HepG2 (cell line): ENCODE results near the gene RNASE3.
"Not testable (repeated sequence)": the region's sequence is repeated elsewhere in the genome, so short reads cannot be mapped to it uniquely, and the experiment has no call there.

Experiments used
- ATRX ChIP-seq: sonication (generic); formaldehyde crosslinking; IDR thresholded peaks from 2 replicates; pipeline ENCODE4 v1.4.0; 2020; ENCODE audit warnings: missing genetic modification reagents, borderline replicate concordance
- NR2C2 ChIP-seq: sonication (generic); formaldehyde crosslinking; IDR thresholded peaks from 2 replicates; pipeline ENCODE4 v1.4.0; 2020; ENCODE audit warnings: missing genetic modification reagents, mild to moderate bottlenecking, moderate library complexity, borderline replicate concordance
- POLR2A ChIP-seq, 2 experiments: IDR thresholded peaks; 2 replicates each; pipeline ENCODE4 v1.6.1; 2011; ENCODE audit warnings: low read depth in 2 of 2, low read length in 2 of 2, mild to moderate bottlenecking in 1 of 2, moderate library complexity in 1 of 2; ENCODE audit not compliant: insufficient read depth in 1 of 2
- RNF2 ChIP-seq: fragments of 450-650 bp; conservative IDR thresholded peaks from 2 replicates; pipeline ENCODE4 v1.6.1; 2016; ENCODE audit warnings: low read depth
- TERF1 ChIP-seq: sonication (generic); formaldehyde crosslinking; IDR thresholded peaks from 2 replicates; pipeline ENCODE4 v1.8.0; 2022; ENCODE audit warnings: mild to moderate bottlenecking, missing genetic modification reagents, moderate library complexity
- TF ChIP-seq, protein P1 (sequence below): sonication (generic); formaldehyde crosslinking; IDR thresholded peaks from 2 replicates; pipeline ENCODE4 v1.4.0; 2020; ENCODE audit warnings: missing genetic modification reagents
- TF ChIP-seq, protein P2 (sequence below): sonication (generic); formaldehyde crosslinking; IDR thresholded peaks from 2 replicates; pipeline ENCODE4 v1.5.0; 2020; ENCODE audit warnings: mild to moderate bottlenecking, missing genetic modification reagents, moderate library complexity

- not testable (repeated sequence) for TF ChIP-seq NR2C2 (CRISPR knock-in tag); TERF1 (CRISPR knock-in tag); RNF2; POLR2A (IDR thresholded peaks at IDR 0.05; ENCODE audit: insufficient read depth in 1 of 2, low read depth in 2 of 2, low read length in 2 of 2); ATRX
- TF ChIP-seq, protein P1, sequence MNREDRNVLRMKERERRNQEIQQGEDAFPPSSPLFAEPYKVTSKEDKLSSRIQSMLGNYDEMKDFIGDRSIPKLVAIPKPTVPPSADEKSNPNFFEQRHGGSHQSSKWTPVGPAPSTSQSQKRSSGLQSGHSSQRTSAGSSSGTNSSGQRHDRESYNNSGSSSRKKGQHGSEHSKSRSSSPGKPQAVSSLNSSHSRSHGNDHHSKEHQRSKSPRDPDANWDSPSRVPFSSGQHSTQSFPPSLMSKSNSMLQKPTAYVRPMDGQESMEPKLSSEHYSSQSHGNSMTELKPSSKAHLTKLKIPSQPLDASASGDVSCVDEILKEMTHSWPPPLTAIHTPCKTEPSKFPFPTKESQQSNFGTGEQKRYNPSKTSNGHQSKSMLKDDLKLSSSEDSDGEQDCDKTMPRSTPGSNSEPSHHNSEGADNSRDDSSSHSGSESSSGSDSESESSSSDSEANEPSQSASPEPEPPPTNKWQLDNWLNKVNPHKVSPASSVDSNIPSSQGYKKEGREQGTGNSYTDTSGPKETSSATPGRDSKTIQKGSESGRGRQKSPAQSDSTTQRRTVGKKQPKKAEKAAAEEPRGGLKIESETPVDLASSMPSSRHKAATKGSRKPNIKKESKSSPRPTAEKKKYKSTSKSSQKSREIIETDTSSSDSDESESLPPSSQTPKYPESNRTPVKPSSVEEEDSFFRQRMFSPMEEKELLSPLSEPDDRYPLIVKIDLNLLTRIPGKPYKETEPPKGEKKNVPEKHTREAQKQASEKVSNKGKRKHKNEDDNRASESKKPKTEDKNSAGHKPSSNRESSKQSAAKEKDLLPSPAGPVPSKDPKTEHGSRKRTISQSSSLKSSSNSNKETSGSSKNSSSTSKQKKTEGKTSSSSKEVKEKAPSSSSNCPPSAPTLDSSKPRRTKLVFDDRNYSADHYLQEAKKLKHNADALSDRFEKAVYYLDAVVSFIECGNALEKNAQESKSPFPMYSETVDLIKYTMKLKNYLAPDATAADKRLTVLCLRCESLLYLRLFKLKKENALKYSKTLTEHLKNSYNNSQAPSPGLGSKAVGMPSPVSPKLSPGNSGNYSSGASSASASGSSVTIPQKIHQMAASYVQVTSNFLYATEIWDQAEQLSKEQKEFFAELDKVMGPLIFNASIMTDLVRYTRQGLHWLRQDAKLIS, result not testable (repeated sequence)
- TF ChIP-seq, protein P2, sequence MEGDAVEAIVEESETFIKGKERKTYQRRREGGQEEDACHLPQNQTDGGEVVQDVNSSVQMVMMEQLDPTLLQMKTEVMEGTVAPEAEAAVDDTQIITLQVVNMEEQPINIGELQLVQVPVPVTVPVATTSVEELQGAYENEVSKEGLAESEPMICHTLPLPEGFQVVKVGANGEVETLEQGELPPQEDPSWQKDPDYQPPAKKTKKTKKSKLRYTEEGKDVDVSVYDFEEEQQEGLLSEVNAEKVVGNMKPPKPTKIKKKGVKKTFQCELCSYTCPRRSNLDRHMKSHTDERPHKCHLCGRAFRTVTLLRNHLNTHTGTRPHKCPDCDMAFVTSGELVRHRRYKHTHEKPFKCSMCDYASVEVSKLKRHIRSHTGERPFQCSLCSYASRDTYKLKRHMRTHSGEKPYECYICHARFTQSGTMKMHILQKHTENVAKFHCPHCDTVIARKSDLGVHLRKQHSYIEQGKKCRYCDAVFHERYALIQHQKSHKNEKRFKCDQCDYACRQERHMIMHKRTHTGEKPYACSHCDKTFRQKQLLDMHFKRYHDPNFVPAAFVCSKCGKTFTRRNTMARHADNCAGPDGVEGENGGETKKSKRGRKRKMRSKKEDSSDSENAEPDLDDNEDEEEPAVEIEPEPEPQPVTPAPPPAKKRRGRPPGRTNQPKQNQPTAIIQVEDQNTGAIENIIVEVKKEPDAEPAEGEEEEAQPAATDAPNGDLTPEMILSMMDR (CRISPR knock-in tag), result not testable (repeated sequence)
Observed at GRCh38 chr14:20888411-20888810, 2.8 kb upstream of the RNASE3 start.
